Measurements from ENCODE around the gene RAB3C.
"Not testable (repeated sequence)": the region's sequence is repeated elsewhere in the genome, so short reads cannot be mapped to it uniquely, and the experiment has no call there.

Gene RAB3C

DNA sequence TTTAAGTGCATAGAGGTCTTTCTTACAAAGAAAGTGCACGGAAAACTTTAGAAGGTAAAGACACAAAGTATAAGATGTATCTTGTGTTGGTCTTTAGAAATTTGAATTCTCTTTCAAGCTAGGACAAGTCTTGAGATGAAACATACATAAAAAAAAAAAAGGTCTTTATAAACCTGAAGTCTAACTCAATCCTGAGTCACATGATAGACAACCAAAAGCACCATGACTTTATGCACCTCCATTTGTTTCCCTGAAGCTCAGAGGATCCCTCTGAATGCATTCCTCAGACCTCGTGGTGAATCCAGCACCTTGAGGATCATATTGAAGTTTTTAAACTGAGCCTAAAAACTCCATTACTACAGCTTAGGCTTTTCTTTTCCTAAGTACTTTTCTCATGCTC is 91.8 kb downstream of the RAB3C start:
- no peak overlapping the region for H3K4me3 ChIP-seq (ENCODE audit: low read depth, low read length)

DNA sequence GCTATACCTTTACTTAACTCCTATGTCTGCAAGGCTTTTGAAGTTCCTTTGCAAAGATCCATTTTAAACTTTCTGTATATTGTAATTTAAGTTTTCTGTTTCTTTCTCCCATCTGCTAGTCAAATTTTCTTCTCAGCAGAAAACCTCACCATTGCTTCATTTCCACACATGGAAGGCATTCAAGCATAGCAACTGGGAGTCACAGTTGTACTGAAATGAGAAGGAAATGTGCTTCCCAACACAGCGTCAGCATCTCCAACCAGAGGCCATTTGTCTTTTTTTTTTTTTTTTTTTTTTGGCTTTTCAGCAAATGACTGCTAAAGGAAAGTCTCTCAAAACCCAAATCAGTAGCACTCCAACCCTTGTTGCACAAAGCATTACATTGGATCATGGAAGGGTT is 92.5 kb downstream of the RAB3C start:
- no peak overlapping the region for H3K4me3 ChIP-seq (ENCODE audit: low read depth, low read length)

DNA sequence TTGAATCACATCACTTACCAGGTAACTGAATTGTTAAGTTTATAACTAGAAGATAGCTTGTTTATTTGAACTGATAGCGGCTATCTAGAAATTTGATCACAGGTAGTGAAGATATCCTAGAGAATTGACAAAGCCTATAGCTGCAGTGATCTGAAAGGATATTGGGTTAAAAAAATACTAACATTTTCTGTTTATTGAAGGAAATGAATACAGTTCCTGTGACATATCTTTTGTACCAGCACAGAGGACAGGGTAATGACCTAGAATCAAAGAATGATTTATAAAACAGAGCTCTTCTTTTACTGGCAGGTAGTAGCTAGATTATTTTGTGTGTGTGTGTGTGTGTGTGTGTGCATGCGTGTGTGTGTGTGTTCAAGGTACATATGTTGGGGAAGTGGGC is 94.8 kb downstream of the RAB3C start:
- H3K4me3 ChIP-seq (ENCODE audit: low read depth, low read length) = no peak overlapping the region

DNA sequence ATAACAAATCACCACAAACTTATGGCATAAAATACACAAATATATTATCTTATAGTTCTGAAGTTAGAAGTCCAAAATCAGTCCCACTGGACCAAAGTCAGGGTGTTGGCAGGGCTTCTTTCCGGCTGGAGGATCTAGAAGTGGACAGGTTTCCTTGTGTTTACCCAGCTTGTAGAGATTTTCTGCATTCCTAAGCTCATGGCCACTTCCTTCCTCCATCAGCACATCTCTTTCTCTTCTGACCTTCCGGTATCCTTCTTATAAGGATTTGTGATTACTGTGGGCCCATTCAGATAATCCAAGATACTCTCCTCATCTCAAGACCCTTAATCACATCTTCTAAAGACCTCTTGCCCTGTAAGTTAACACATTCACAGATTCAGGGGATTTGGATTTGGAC is 97.6 kb downstream of the RAB3C start:
- H3K4me3 ChIP-seq (ENCODE audit: low read depth, low read length) = no peak overlapping the region

DNA sequence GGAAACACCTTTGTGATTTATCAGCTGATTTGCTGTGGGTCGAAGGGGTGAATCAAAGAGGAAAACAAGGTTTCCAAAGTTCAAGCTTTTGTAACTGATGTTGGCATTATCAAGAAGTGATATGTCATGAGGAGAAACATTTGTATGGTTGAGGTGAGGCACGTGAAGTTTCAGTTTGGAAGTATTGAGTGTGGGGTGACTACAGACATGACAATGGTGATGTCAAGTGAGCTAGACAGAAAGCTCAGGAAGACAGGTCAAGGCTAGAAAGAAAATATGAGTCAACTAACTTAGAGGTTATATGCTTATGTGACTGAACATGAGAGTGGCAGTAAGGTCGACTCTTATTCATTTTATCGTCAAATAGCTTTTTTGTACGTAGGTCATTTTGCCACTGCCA is 99.1 kb downstream of the RAB3C start:
- no peak overlapping the region for H3K4me3 ChIP-seq (ENCODE audit: low read depth, low read length)

DNA sequence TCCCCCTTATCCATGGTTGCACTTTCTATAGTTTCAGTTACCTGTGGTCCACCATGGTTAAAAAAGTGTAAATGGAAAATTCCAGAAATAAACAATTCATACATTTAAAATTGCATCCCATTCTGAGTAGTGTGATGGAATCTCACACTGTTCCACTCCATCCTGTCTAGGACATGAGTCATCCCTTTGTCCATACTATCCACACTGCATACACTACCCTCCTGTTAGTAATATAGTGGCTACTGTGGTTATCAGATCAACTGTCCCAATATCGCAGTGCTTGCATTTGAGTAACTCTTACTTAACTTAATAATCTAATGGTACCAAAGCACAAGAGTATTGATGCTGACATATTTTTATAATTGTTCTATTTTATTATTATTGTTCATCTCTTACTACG is 100.7 kb downstream of the RAB3C start:
- H3K4me3 ChIP-seq (ENCODE audit: low read depth, low read length) = no peak overlapping the region

DNA sequence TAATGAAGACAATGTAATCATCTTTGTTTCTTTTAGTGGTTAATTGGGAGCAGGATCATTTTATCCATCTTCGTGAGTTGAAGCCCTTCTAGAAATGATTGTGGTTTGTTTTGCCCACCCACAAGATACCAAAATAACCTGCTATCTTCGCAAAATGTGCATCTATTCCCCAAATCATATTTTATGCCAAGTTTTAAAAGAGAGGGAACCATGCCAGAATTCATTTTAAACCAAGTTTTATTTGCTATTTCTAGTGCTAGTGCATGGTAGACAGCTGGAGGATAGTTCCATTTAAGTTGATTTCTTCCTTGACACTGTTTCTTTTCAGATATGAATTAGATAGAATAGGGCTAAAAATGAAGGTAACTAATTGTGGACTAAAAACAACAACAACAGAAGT is 104.2 kb downstream of the RAB3C start:
- H3K4me3 ChIP-seq (ENCODE audit: low read depth, low read length) = no peak overlapping the region

DNA sequence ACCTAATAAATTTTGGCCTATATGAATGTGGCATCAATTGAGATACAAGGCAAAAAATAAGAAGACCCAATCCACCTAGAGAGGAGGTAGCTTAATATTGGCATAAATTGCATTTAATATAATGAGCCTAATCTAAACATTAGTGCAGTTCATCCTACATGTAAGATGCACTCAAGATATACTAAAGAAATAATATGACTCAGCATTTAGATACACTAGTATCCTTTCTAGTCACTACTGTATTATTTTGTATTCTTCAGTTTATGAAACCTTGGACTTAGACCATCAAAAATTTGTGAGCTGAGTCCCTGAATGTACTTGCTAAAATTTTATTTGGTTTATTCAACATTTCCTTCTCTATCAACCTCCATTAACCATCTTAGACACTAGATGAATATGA is 104.7 kb downstream of the RAB3C start:
- H3K4me3 ChIP-seq (ENCODE audit: low read depth, low read length) = no peak overlapping the region

DNA sequence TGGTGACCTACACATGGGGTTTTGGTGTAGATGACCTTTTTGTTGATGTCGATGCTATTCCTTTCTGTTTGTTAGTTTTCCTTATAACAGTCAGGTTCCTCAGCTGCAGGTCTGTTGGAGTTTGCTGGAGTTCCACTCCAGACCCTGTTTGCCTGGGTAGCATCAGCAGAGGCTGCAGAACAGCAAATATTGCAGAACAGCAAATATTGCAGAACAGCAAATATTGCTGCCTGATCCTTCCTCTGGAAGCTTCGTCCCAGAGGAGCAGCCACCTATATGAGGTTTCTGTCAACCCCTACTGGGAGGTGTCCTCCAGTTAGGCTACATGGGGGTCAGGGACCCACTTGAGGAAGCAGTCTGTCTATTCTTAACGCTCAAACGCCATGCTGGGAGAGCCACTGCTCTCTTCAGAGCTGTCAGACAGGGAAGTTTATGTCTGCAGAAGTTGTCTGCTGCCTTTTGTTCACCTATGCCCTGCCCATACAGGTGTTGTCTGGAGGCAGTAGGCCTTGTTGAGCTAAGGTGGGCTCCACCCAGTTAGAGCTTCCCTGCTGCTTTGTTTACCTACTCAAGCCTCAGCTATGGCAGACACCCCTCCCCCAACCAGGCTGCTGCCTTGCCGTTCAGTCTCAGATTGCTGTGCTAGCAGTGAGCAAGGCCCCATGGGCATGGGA is 116.3 kb downstream of the RAB3C start:
- H3K4me3 ChIP-seq (ENCODE audit: low read depth, low read length) = not testable (repeated sequence)

DNA sequence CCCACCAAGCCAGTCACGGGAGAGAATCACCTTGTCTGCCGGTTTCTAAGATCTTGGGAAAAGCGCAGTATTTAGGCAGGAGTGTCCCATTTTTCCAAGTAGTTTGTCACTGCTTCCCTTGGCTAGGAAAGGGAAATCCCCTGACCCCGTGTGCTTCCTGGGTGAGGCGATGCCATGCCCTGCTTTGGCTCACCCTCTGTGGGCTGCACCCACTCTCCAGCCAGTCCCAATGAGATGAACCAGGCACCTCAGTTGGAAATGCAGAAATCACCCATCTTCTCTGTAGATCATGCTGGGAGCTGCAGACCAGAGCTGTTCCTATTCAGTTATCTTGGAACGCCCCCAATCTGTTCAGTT is 116.9 kb downstream of the RAB3C start:
- no peak overlapping the region for H3K4me3 ChIP-seq (ENCODE audit: low read depth, low read length)

DNA sequence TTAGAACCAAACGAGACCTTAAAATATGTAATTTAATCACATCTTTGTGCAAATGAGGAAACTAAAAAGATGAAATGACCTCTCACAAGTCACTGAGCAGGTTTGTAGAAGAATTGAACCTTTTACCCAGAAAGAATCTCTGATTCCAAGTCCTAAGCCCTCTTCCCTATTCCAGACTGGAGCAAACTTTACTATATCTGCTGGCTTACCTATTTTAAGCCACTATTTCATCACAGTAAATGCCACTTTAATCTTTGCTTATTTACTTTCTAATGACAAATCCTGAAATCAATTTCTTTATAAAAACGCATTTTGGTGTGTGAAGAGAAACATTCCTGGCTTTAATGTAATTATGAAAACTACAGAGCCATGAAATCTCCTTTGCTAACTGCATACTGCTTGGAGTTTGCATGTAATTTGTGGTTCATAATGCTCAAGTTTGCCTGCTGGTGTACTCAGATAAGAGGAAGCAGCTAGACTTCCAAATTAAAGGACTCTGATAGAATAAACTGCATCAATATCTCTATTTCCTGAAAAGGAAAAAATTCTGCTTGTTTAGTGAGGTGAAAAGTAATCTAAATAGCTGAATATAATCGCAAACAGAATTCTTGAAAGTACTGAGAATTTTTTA is 121.2 kb downstream of the RAB3C start:
- no peak overlapping the region for H3K4me3 ChIP-seq (ENCODE audit: low read depth, low read length)

DNA sequence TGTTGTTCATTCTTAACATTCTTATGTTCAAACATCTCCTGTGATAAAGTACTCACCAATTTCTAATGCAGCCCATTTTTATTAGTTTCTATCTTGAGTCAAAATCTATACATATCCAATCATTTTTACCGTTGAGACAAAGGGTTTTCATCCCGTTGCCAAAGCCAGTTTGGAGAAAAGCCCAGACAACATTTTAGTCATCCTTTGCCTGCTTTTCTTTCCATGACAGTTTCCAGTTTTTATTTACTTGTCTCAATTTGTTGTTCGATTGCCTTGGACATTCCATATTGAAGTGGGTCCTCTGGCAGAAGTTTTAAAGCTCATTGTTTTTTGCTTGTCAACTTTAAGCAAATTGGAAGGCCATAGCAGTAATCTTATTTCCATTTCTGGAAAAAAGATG is 123.9 kb downstream of the RAB3C start:
- no peak overlapping the region for H3K4me3 ChIP-seq (ENCODE audit: low read depth, low read length)

DNA sequence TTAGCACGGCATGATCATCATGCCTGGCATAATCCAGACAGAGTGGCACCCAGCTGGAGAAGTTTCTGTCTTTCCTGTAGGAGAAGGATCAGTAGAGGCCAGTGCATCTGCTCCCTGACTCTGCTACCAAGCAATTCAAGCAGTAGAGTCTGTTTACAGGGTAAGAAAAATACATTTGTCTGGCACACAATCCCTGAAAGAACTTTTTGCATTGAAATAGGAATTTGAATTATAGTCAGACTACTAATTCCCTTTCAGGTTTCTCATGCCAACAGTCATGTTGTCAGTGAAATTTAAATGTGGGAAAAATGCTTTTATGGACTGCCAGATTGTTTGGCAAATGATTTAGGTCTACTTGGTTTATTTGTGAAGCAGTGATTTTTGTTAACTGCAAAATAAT is 125.6 kb downstream of the RAB3C start:
- H3K4me3 ChIP-seq (ENCODE audit: low read depth, low read length) = no peak overlapping the region

DNA sequence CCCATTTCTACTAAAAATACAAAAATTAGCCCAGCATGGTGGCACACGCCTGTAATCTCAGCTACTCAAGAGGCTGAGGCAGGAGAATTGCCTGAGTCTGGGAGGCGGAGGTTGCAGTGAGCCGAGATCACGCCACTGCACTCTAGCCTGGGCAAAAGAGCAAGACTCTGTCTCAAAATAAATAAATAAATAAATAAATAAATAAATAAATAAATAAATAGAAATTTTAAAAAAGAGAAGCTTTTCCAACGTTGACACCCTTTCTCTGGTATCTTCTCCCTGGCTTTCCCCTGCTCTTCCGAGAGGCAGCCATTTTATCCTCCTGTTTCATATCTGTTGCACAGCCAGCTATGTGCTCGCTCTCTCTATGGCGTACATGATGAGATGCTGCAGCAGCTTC is 127.5 kb downstream of the RAB3C start:
- not testable (repeated sequence) for H3K4me3 ChIP-seq (ENCODE audit: low read depth, low read length)

DNA sequence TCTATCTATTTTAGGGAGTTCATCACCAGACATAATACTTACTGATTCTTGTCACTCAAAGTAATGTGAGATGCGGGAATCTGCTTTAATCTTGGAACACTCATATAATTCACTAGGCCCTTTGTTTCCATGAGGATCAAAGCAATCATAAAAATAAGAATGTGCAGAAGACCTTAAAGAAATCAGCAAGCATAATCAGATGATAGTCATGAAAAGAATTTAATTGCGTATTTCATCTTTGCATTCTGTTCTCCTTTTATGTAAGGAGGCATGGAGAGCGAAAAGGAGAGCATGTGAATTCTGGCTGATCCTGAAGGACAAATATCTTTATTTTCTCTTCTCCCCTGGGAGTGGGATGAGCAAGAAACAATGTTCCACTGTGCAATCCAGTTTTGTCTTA is 128.0 kb downstream of the RAB3C start:
- H3K4me3 ChIP-seq (ENCODE audit: low read depth, low read length) = no peak overlapping the region

DNA sequence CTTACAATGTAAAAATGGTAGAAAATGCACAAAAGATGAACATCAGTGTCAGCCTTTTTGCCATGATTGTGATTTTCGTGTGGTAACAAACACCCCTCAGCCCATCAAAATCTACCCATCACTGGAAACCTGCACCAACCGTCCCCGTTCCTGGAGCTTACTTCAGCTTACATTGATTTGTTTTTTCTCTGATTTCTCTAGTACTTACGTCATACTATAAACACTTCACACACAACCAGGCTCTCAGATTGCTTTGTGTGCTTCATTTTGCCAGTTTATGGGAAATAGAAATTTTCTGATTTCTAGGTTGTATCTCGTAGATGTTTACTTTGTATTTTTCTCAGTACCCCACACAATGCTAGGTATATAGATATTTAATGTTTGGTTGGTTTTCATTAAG is 129.1 kb downstream of the RAB3C start:
- no peak overlapping the region for H3K4me3 ChIP-seq (ENCODE audit: low read depth, low read length)

DNA sequence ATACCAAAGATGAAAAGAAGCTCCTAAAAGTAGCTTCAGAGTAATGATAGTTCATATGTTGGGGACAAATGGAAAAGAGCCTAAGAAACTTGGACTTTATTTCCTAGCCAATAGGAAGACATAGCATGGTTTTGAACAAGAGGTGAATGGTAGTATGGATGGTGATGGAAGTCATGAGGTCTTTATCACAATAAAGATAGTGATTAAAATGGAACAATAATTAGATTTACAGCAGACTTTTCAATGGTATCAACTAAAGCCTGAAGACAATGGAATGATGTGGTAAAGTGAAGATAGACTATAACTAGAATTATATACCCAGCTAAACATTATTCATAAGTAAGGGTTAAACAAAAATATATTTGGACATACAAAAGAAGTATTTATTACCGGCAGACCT is 131.2 kb downstream of the RAB3C start:
- no peak overlapping the region for H3K4me3 ChIP-seq (ENCODE audit: low read depth, low read length)

DNA sequence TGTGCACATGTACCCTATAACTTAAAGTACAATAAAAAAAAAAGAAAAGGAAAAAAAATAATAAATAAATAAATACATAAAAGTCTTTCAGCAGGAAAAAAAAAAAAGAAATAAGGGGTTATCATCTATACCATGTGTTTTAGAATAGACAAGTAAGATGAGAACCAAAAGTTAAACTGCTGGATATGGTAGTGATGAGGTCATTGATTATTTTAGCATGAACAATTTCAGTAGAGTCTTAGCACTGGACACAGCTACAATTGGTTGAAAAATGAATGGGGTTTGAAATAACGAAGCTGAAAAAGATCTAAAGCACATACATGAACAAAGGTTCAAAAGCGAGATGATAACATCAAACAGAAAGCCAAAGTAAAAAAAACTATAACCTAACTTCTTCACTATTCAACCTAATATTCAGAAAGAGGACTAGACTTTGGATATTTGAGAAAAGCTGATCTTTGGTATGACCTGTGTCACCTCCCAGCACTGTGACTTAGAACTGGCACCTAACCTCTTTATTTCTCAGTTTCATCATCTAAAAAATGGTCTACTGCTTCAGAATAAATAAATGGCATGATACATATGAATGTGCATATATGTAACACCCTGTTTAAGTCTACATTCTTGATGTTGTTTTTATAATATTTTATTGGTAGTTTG is 133.3 kb downstream of the RAB3C start:
- H3K4me3 ChIP-seq (ENCODE audit: low read depth, low read length) = no peak overlapping the region

DNA sequence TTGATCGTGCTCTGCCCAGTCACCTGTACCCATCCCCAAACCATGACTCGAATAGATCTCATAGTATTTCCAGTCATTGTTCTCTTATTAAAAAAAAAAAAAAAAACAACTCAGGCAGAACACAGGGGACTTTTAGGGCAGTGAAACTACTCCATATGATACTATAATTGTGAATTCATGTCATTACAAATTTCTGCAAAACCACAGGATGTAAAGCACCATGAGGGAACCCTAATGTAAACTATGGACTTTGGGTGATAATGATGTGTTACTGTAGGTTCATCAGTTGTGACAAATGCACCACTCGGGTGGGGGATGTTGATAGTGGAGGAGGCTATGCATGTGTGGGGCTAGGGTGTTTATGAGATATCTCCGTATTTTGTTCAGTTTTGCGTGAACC is 133.8 kb downstream of the RAB3C start:
- no peak overlapping the region for H3K4me3 ChIP-seq (ENCODE audit: low read depth, low read length)

DNA sequence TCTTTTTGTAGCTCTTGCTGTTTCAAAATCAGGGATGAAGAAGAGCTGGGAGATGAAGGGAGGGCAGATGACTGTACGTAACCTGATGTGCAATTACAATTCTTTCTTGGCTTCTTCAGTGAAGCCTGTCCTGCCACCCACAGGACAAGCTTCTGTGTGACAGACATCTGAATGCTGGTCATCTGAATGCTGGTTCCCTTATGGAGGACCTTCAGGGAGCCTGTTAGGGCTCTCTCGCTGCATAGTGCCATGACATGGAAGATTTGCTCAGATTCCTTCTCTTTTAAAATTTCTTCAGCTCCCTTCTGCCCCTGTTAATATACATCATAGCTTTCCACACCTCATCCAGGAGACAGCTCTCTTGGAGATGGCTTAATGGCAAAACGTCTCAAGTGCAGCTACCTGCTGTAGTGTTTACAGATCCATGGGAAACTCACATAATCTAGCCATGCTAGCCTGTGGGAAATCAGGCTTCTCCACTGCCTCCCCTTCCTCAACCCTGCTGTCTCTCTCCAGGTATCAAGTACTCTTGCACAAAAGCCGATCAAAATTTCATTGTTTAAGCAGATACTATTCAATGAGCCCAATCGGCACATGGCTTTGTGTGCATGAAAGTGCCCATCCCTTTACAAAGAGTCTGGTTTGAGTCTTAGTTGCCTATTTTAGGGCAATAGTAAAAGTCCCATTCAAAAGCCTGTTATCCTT is 134.6 kb downstream of the RAB3C start:
- H3K4me3 ChIP-seq (ENCODE audit: low read depth, low read length) = no peak overlapping the region

DNA sequence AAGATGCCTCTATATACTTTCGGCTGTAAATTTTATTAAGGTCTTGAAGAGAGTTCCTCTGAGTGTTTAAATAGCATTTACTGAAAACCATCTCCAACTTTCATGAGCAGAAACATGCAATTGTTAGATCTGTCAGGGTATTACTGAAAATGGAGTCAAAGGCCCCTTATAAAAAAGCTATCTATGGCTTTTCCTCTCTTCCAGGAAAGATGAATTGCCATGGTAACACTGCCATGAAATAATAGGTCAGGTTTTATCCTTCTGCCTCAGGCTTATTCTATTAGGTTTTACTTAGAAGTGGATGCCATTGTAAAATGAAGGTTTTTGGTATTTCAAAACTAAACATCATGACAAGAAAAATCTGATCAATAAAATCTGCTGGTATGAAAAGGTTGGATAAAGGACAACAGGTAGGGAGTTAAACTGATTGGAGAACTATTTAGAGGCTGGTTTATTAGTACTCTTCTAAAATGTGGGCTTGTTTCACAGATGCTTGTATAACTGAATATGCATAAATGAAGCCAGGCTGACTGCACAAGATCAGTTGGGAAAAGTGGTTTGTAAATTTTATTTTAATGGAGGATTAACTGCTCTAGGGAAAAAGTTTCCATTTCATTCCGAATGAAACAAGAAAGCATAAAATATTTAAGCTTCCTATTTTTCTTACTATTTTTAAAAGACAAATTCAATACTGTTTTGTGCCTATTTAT is 135.5 kb downstream of the RAB3C start:
- no peak overlapping the region for H3K4me3 ChIP-seq (ENCODE audit: low read depth, low read length)

Data from iPS-11a (cell line).